Activated CD4-positive, alpha-beta T cell treated with anti-CD3 and anti-CD28 coated beads for 24 hours (primary cell): Measurements from ENCODE around the gene LAMC3.
A peak's percentile ranks its signal among the peaks of the same experiment; 100 is the strongest.

ENCODE experiments used
- DNase-seq, 2 donors: peaks; one replicate each; pipeline ENCODE4 v3.0.0-alpha.2; 2020; ENCODE audit warnings: low read depth in 2 of 2

The LAMC3 gene

DNA sequence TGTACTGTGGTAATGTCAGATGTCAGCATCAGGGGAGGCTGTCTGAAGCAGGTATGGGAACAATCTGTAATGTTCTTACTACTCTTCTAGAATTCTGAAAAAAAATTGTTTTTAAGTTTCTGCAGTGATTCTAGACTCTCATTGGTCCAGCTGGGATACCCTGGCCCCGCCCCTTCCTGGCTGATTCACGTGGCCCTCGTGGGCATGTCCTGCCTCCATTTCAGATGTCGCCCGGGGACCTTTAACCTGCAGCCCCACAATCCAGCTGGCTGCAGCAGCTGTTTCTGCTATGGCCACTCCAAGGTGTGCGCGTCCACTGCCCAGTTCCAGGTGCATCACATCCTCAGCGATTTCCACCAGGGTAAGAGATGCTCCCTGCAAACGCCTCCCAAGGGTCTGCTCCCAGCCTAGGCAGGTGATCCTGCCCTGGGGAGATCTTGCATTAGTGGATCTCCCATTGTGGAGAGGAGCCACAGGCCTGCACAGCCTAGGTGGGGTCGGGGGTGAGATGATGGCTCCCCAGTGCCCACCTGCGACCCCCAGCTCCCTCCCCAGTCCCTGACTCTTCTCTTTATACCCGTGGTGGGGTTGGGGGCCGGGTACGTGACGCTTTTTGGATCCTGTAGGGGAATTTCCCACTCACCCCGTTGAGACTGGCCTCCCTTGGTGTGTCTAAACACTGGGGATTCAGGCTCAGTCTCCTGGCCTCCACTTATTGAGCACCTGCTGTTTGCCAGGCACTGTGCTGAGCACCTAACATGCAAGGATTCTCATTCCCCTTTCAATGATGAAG is 36.5 kb downstream of the LAMC3 start:
- DNase-seq: peak in 1 of 2 donors; percentile 30

DNA sequence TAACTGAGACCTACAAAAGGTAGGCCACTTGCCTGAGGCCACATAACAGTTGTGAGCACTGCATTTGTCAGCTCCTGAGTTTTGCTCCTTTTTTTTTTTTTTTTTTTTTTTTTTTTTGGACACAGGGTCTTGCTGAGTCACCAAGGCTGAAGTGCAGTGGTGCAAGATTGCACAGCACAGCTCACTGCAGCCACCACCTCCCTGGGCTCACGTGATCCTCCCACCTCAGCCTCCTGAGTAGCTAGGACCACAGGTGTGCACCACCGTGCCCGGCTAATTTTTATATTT is 37.1 kb downstream of the LAMC3 start:
- DNase-seq: no peak

- peak; percentile 66 to 70 for DNase-seq
Observed at GRCh38 chr9:131046581-131047202, 37.7 kb downstream of the LAMC3 start.

- DNase-seq: no peak
Observed at GRCh38 chr9:131048332-131048731, 39.4 kb downstream of the LAMC3 start.

DNA sequence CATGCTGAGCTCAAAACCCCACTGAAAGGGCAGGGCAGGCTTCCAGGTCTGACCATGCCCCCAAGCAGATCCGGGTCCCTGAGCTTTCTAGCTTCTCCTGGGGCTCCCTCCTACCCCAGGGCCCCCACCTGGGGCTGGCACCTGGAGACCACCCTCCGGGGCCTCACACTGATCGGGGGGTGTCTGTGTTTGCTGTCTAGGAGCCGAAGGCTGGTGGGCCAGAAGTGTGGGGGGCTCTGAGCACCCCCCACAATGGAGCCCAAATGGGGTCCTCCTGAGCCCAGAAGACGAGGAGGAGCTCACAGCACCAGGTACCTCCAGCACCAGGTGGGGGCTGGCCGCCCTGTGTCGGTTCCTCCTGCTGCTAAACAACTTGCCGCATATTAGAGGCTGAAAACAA is 39.8 kb downstream of the LAMC3 start:
- no peak for DNase-seq

GRCh38 chr9:131049829-131050715 is 41.1 kb downstream of the LAMC3 start:
- no peak for DNase-seq

DNA sequence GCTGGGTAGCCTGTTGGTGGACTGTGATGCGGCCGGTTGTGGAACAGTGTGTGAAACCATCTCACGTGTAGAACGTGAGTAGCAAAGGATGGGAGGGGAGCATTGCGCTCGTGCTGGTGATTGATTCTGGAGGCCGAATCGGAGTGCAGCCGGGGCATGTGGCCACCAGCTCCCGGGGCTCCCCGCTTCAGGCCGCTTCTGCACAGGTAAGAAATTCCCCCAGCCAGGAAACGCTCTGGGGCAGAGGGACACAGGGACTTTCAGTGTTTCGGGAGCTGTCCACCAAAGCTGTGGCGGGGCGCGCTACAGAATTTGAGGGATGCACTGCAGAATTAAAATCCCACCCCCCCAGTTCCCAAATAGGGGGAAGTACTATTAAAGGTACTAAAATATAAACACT is 41.9 kb downstream of the LAMC3 start:
- DNase-seq: no peak

DNA sequence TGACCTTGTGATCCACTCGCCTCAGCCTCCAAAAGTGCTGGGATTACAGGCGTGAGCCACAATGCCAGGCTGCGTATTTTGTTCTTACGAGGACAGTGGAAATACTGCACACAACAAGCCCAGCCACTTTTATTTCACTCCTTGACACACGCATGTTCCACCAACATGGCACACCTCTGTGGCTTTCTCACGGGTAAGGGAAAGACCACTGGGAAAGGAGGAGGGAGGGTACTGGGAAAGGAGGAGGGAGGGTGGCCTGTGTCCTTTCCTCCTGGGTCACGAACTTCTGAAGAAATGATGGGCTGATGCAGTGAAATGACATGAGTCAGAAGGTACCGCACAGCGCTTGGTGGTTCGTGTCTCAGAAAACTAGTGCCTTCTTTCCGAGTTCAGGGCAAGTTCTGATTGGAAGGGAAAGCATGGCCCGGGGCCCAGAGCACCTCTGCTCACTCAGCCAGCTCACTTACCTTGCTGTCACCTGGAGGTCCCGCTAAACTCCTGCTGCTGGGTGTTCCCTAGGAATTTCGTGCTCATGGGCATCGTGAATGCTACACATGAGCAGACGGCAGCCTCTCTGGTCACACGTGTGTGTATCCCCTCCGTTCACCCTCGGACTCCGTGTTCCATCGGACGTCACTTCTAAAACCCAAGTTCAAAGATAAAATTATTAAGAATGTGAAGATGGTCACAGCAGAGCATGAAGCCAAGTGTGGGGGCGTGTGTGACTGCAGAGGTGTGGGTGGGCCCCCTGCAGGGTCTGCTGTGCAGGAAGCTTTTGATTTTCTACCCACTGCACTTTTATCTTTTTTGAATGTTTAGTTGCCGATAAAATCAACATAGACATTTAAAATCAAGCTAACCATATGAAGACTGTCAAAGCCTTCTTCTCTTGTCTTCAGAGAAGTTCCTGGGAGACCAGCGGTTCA is 42.9 kb downstream of the LAMC3 start:
- DNase-seq: no peak

GRCh38 chr9:131053896-131054295 is 44.9 kb downstream of the LAMC3 start:
- DNase-seq: no peak

DNA sequence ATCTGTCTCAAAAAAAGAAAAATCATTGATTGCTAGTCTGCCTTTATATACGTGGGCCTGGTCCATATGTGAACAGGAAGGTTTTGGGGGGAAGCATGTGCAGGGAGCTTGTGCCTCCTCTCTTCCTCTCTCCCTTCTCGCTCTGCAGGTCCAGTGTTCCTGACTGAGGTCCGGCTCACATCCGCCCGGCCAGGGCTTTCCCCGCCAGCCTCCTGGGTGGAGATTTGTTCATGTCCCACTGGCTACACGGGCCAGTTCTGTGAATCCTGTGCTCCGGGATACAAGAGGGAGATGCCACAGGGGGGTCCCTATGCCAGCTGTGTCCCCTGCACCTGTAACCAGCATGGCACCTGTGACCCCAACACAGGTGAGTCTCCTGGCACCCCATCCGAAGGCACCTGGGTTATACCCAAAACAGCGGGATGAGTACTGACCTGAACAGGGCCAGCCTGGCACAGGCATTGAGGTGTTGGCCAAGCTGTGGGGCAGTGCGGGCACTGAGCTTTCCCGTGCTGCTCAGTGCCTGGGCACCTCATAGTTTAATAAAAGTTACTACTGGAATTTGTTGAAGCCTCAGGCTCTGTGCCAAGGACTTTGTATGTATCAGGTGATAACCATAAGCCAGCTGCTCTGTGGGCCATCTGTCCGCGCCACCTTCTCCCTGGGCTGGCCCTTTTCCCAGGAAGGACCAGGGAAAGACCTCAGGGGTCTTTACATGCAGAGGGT is 48.0 kb downstream of the LAMC3 start:
- no peak for DNase-seq

DNA sequence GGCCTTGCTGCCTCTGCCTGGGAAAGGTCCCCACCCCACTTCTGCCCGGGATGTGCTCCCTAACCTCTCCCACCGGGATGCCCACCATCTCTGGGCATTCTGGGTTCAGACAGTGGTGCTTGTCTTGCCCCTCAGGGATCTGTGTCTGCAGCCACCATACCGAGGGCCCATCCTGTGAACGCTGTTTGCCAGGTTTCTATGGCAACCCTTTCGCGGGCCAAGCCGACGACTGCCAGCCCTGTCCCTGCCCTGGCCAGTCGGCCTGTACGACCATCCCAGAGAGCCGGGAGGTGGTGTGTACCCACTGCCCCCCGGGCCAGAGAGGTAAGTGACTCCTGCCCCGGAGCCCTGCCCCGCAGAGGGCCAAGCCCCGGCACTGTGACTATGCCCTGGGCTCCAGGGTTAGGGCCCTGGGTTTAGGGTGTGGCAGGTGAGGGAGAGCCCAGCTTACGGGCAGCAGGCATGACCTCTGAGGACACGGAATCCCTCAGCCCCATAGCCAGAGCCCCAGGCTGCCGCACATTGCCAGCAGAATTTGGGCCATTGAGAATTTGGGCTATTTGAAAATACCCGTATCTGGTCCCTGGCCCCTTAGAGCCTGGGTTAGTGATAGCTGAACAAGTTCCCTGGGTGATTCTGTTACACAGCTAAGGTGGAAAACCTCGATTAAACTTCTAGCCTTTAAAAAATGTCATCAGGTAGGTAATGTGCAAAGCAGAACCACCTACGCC is 52.1 kb downstream of the LAMC3 start:
- no peak for DNase-seq

- DNase-seq: no peak
Observed at GRCh38 chr9:131062969-131063368, 54.0 kb downstream of the LAMC3 start.

- DNase-seq: no peak
Observed at GRCh38 chr9:131065599-131065998, 56.6 kb downstream of the LAMC3 start.

- no peak for DNase-seq
Observed at GRCh38 chr9:131067625-131068024, 58.7 kb downstream of the LAMC3 start.

- DNase-seq: no peak
Observed at GRCh38 chr9:131068076-131068816, 59.3 kb downstream of the LAMC3 start.

DNA sequence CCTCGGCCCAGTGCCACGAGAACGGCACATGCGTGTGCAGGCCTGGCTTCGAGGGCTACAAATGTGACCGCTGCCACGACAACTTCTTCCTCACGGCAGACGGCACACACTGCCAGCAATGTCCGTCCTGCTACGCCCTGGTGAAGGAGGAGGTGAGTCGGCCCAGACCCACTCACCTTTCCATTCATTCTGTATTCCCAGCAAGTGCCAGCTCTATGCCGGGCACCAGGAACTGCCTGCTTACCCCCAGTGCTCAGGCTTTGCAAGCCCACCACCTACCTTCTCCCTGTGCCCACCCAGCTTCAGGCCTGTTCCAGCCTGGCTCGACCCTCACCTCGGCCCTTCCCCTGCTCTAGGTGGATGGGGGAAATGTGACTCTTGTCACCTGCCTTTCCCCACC is 60.7 kb downstream of the LAMC3 start:
- DNase-seq: no peak

GRCh38 chr9:131072107-131072870 is 63.3 kb downstream of the LAMC3 start:
- no peak for DNase-seq

GRCh38 chr9:131072871-131073237 is 63.9 kb downstream of the LAMC3 start:
- DNase-seq: no peak
